ENCODE results near the gene ANKRD34C. TPM values are rescaled to one million over a fixed set of nuclear protein-coding genes. Genes with fewer than 3 reads are reported as not detected.

The ANKRD34C gene
- polyA plus RNA-seq, 2 of the 4 experiments (the other 2 are of a cell fraction), result not detected

- Histone ChIP-seq H3K4me1 (no peaks in the 10 kb centered on the region), H3K4me2 (no peak overlapping the region), H3K27ac (no peak overlapping the region), H3K4me3 (no peak overlapping the region), H3K9me3 (no peaks in the 10 kb centered on the region)
- ChIA-PET POLR2A (no interaction called here), CTCF (interaction anchor here (1.1 to 1.6 kb wide), 4 partner anchors 12 to 530 kb away, joined by 3 to 5 read pairs (median 4); partner anchors contain the start of gene TMED3)
- TF ChIP-seq TP53 (CRISPR knock-in tag; IDR thresholded peaks at IDR 0.05), result no peak
- no peak for TF ChIP-seq RFX5 (IDR thresholded peaks at IDR 0.05)
- WGBS (ENCODE audit: missing lambda C conversion rate), result 94% methylated on average over 6 of the region's 6 CpGs
- ATAC-seq, result no peak
- no peak for DNase-seq (ENCODE audit: low read depth in 1 of 2, low spot score in 1 of 2)
- no peak for FAIRE-seq
These were observed 40.4 kb downstream of the ANKRD34C start for GRCh38 chr15:79322945-79323344.

GRCh38 chr15:79329171-79329611 lies 46.7 kb downstream of the ANKRD34C start:
- peak; percentile 41 to 65; a peak in 3 of 6 replicates for ATAC-seq
- Histone ChIP-seq H3K27ac (peak overlapping the region; percentile 22 to 72), H3K4me1 (peaks cover 12% of the 10 kb centered on the region), H3K4me2 (0 out of 3 replicates have a peak overlapping the region, but pooled peaks have one; percentile 5), H3K4me3 (no peak overlapping the region), H3K9me3 (peaks cover 17% of the 10 kb centered on the region)
- TF ChIP-seq CBX8 (IDR thresholded peaks at IDR 0.05) (no peak), NPAS2 (CRISPR knock-in tag; IDR thresholded peaks at IDR 0.05; ENCODE audit: borderline replicate concordance) (no peak), EHF (CRISPR knock-in tag; IDR thresholded peaks at IDR 0.05) (0 out of 2 replicates have a peak, but pooled peaks have one; percentile 20), RFX5 (IDR thresholded peaks at IDR 0.05) (no peak), HOXB5 (CRISPR knock-in tag; IDR thresholded peaks at IDR 0.05) (peak; percentile 53; the same call in 1 of the 2 replicates), FOSL2 (IDR thresholded peaks at IDR 0.05) (no peak), FOSL2 (CRISPR knock-in tag; IDR thresholded peaks at IDR 0.05) (peak; percentile 52), HEYL (CRISPR knock-in tag; IDR thresholded peaks at IDR 0.05) (peak; percentile 53; the same call in 1 of the 2 replicates), HES2 (IDR thresholded peaks at IDR 0.05) (no peak), NFE2L2 (conservative IDR thresholded peaks at IDR 0.05; ENCODE audit: low read length) (peak; percentile 87), MAFK (IDR thresholded peaks at IDR 0.05; ENCODE audit: partially characterized antibody) (peak; percentile 95), EP300 (IDR thresholded peaks at IDR 0.05) (no peak), RNF2 (IDR thresholded peaks at IDR 0.05; ENCODE audit: borderline replicate concordance, low read depth) (no peak)
- TF ChIP-seq, protein P1, sequence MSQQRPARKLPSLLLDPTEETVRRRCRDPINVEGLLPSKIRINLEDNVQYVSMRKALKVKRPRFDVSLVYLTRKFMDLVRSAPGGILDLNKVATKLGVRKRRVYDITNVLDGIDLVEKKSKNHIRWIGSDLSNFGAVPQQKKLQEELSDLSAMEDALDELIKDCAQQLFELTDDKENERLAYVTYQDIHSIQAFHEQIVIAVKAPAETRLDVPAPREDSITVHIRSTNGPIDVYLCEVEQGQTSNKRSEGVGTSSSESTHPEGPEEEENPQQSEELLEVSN (IDR thresholded peaks at IDR 0.05; ENCODE audit: borderline replicate concordance, low read depth), result no peak
- TF ChIP-seq, protein P2, sequence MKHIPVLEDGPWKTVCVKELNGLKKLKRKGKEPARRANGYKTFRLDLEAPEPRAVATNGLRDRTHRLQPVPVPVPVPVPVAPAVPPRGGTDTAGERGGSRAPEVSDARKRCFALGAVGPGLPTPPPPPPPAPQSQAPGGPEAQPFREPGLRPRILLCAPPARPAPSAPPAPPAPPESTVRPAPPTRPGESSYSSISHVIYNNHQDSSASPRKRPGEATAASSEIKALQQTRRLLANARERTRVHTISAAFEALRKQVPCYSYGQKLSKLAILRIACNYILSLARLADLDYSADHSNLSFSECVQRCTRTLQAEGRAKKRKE (CRISPR knock-in tag; IDR thresholded peaks at IDR 0.05; ENCODE audit: low read depth), result 0 out of 2 replicates have a peak, but pooled peaks have one; percentile 29
- ChIA-PET CTCF (interaction anchor here (1.1 to 2.3 kb wide), 2 partner anchors 11 to 13 kb away, joined by 4 to 12 read pairs; no protein-coding TSS in a partner anchor), POLR2A (no interaction called here)
- 70% methylated on average over 2 of the region's 2 CpGs for WGBS (ENCODE audit: missing lambda C conversion rate)
- FAIRE-seq, result peak; percentile 46
- DNase-seq (ENCODE audit: low read depth in 1 of 2, low spot score in 1 of 2), result peak in 1 of 2 experiments; percentile 57

Other genes starting within 250 kb of the ANKRD34C start
- gene RASGRF1, start 191.9 kb upstream of the ANKRD34C start, polyA plus RNA-seq (2011; rRNA removed), result 0.13 and 0.19 TPM in 2 replicates
- gene RASGRF1, start 191.9 kb upstream of the ANKRD34C start, polyA plus RNA-seq (2017; fragmentation: RNase III; extraction: RNeasy Plus Mini Kit Qiagen cat#74134 plus additional on column Dnase treatment), result 0.07 to 0.26 TPM (median 0.21 TPM) in 3 replicates
- gene TMED3, start 28.4 kb downstream of the ANKRD34C start, polyA plus RNA-seq (2011; rRNA removed), result 202 and 220 TPM in 2 replicates
- gene TMED3, start 28.4 kb downstream of the ANKRD34C start, polyA plus RNA-seq (2017; fragmentation: RNase III; extraction: RNeasy Plus Mini Kit Qiagen cat#74134 plus additional on column Dnase treatment), result 144 to 149 TPM (median 149 TPM) in 3 replicates
- 0.88 and 1.5 TPM in 2 replicates for gene MINAR1, start 149.6 kb downstream of the ANKRD34C start, polyA plus RNA-seq (2011; rRNA removed)
- 0.71 to 0.87 TPM (median 0.71 TPM) in 3 replicates for gene MINAR1, start 149.6 kb downstream of the ANKRD34C start, polyA plus RNA-seq (2017; fragmentation: RNase III; extraction: RNeasy Plus Mini Kit Qiagen cat#74134 plus additional on column Dnase treatment)